IMR-90 (cell line): Measurements from ENCODE around the gene TRIM71. TPM values are rescaled to one million over a fixed set of nuclear protein-coding genes. Genes with fewer than 3 reads are reported as not detected.

Experiments used
- ATAC-seq: fragments of 200-7000 bp; cut with Tn5 transposase; 2 replicates; pipeline ENCODE4 v1.9.1; 2020; ENCODE audit warnings: low read depth, mild to moderate bottlenecking, moderate library complexity
- BruUV-seq: library from RNA; stranded (reverse); fragments of 400-500 nt; replicated peaks from 2 replicates; lab custom pipeline; 2021; lab: Mats Ljungman, UMichigan
- CTCF ChIA-PET: fragments of 300-600 bp; formaldehyde crosslinking; extraction: SDS; loops from one replicate; lab custom pipeline; 2021; ENCODE audit warnings: antibody characterized with exemption; lab: Yijun Ruan, JAX
- POLR2A ChIA-PET: fragments of 300-600 bp; sonication (Branson Sonifier 250); formaldehyde crosslinking; loops from one replicate; lab custom pipeline; 2022; ENCODE audit warnings: antibody characterized with exemption; ENCODE audit not compliant: unreplicated experiment; lab: Charles Lee
- DNase-seq: peaks from one replicate; pipeline ENCODE4 v3.0.0; 2013
- H2AFZ ChIP-seq: replicated peaks from 2 replicates; pipeline ENCODE3; 2013; ENCODE audit warnings: low read length, mild to moderate bottlenecking; ENCODE audit not compliant: poor library complexity
- H2AK5ac ChIP-seq: 2 replicates; pipeline ENCODE4 v1.6.1; 2013; ENCODE audit warnings: low read depth, low read length, inconsistent platforms
- H2AK9ac ChIP-seq: replicated peaks from 2 replicates; pipeline ENCODE3; 2013; ENCODE audit warnings: mild to moderate bottlenecking, low read depth, low read length, moderate library complexity; ENCODE audit not compliant: poor library complexity
- H2BK120ac ChIP-seq: 2 replicates; pipeline ENCODE4 v1.6.1; 2013; ENCODE audit warnings: low read depth, low read length, inconsistent platforms
- H2BK15ac ChIP-seq: 3 replicates; pipeline ENCODE4 v1.6.1; 2013; ENCODE audit warnings: low read depth, low read length, inconsistent platforms
- H2BK20ac ChIP-seq: 2 replicates; pipeline ENCODE4 v1.6.1; 2013; ENCODE audit warnings: low read depth, mild to moderate bottlenecking, inconsistent platforms, low read length, moderate library complexity
- H2BK5ac ChIP-seq: 2 replicates; pipeline ENCODE4 v1.6.1; 2013; ENCODE audit warnings: mild to moderate bottlenecking, low read depth, low read length, inconsistent platforms; ENCODE audit not compliant: poor library complexity, severe bottlenecking
- H3K14ac ChIP-seq: replicated peaks from 2 replicates; pipeline ENCODE4 v1.6.1; 2013; ENCODE audit warnings: low read depth, low read length, inconsistent platforms
- H3K18ac ChIP-seq: 2 replicates; pipeline ENCODE4 v1.6.1; 2013; ENCODE audit warnings: low read depth, low read length, control low read depth
- H3K23ac ChIP-seq: 2 replicates; pipeline ENCODE4 v1.6.1; 2013; ENCODE audit warnings: low read depth, low read length, inconsistent platforms
- H3K27ac ChIP-seq: 2 replicates; pipeline ENCODE4 v1.5.1; 2013; ENCODE audit warnings: mild to moderate bottlenecking, control low read depth, low read length; ENCODE audit not compliant: insufficient read depth
- H3K27me3 ChIP-seq: 2 replicates; pipeline ENCODE4 v1.6.1; 2013; ENCODE audit warnings: low read length; ENCODE audit not compliant: control insufficient read depth, insufficient read depth
- H3K36me3 ChIP-seq: 2 replicates; pipeline ENCODE4 v1.6.1; 2013; ENCODE audit warnings: low read length, mixed read lengths; ENCODE audit not compliant: control insufficient read depth, insufficient read depth
- H3K4ac ChIP-seq: 2 replicates; pipeline ENCODE4 v1.6.1; 2013; ENCODE audit warnings: low read depth, low read length, inconsistent platforms
- H3K4me1 ChIP-seq: 2 replicates; pipeline ENCODE4 v1.6.1; 2013; ENCODE audit warnings: low read length, mixed read lengths; ENCODE audit not compliant: control insufficient read depth, insufficient read depth
- H3K4me2 ChIP-seq: 2 replicates; pipeline ENCODE4 v1.6.1; 2013; ENCODE audit warnings: low read depth, mild to moderate bottlenecking, control low read depth, low read length, moderate library complexity
- H3K4me3 ChIP-seq: 2 replicates; pipeline ENCODE4 v1.5.1; 2013; ENCODE audit warnings: low read depth, mild to moderate bottlenecking, control low read depth, low read length, moderate library complexity; ENCODE audit not compliant: insufficient read depth
- H3K56ac ChIP-seq: 2 replicates; pipeline ENCODE4 v1.6.1; 2013; ENCODE audit warnings: low read length, inconsistent platforms; ENCODE audit not compliant: insufficient read depth; ENCODE audit errors: extremely low read depth
- H3K79me1 ChIP-seq, 2 experiments: 2 replicates each; pipeline ENCODE4 v1.6.1; 2013; ENCODE audit warnings: low read length in 2 of 2, inconsistent platforms in 1 of 2, low read depth in 1 of 2
- H3K9ac ChIP-seq: 2 replicates; pipeline ENCODE4 v1.6.1; 2013; ENCODE audit warnings: low read depth, low read length, control low read depth
- H3K9me1 ChIP-seq: 2 replicates; pipeline ENCODE4 v1.6.1; 2013; ENCODE audit warnings: low read length, inconsistent platforms; ENCODE audit not compliant: insufficient read depth
- H3K9me3 ChIP-seq: 2 replicates; pipeline ENCODE4 v1.6.1; 2013; ENCODE audit warnings: low read length; ENCODE audit not compliant: control insufficient read depth, insufficient read depth
- H4K20me1 ChIP-seq: 2 replicates; pipeline ENCODE4 v1.6.1; 2013; ENCODE audit warnings: low read length, inconsistent platforms; ENCODE audit not compliant: insufficient read depth
- H4K5ac ChIP-seq: 2 replicates; pipeline ENCODE4 v1.6.1; 2013; ENCODE audit warnings: mild to moderate bottlenecking, low read depth, low read length, control low read depth
- H4K8ac ChIP-seq, 2 experiments: 2 replicates each; pipeline ENCODE4 v1.6.1; 2013; ENCODE audit warnings: low read depth in 2 of 2, low read length in 2 of 2, control low read depth in 1 of 2, inconsistent platforms in 1 of 2
- H4K91ac ChIP-seq: 2 replicates; pipeline ENCODE4 v1.6.1; 2013; ENCODE audit warnings: low read depth, low read length, inconsistent platforms; ENCODE audit not compliant: insufficient read depth
- BHLHE40 ChIP-seq: fragments of 150-350 bp; IDR thresholded peaks from 2 replicates; pipeline ENCODE4 v1.6.1; 2016; ENCODE audit warnings: mild to moderate bottlenecking, low read depth, low read length
- CEBPB ChIP-seq: IDR thresholded peaks from 2 replicates; pipeline ENCODE4 v1.6.1; 2012; ENCODE audit warnings: low read depth, low read length, improper control_type of control experiment
- CHD1 ChIP-seq: IDR thresholded peaks from 2 replicates; pipeline ENCODE4 v1.6.1; 2012; ENCODE audit warnings: low read depth, low read length, improper control_type of control experiment
- FOS ChIP-seq: fragments of 150-350 bp; IDR thresholded peaks from 2 replicates; pipeline ENCODE4 v1.6.1; 2016; ENCODE audit warnings: low read depth, low read length
- MAFK ChIP-seq: IDR thresholded peaks from 2 replicates; pipeline ENCODE4 v1.6.1; 2012; ENCODE audit warnings: low read depth, low read length, improper control_type of control experiment
- MAZ ChIP-seq: IDR thresholded peaks from 2 replicates; pipeline ENCODE4 v1.6.1; 2012; ENCODE audit warnings: low read depth, mild to moderate bottlenecking, low read length, improper control_type of control experiment, moderate library complexity, borderline replicate concordance
- MXI1 ChIP-seq: IDR thresholded peaks from 2 replicates; pipeline ENCODE4 v1.6.1; 2012; ENCODE audit warnings: low read depth, mild to moderate bottlenecking, low read length, moderate library complexity, borderline replicate concordance
- NFE2L2 ChIP-seq: fragments of 150-350 bp; IDR thresholded peaks from 2 replicates; pipeline ENCODE4 v1.6.1; 2016; ENCODE audit warnings: low read depth, mild to moderate bottlenecking, low read length
- POLR2A ChIP-seq: IDR thresholded peaks from 2 replicates; pipeline ENCODE4 v1.6.1; 2012; ENCODE audit warnings: mild to moderate bottlenecking, low read depth, low read length
- RAD21 ChIP-seq: IDR thresholded peaks from 2 replicates; pipeline ENCODE4 v1.6.1; 2012; ENCODE audit warnings: low read length, improper control_type of control experiment
- RCOR1 ChIP-seq: IDR thresholded peaks from 2 replicates; pipeline ENCODE4 v1.6.1; 2012; ENCODE audit warnings: mild to moderate bottlenecking, low read length, improper control_type of control experiment; ENCODE audit not compliant: insufficient replicate concordance
- RFX5 ChIP-seq: IDR thresholded peaks from 2 replicates; pipeline ENCODE4 v1.8.0; 2012; ENCODE audit warnings: low read depth, mild to moderate bottlenecking, low read length, moderate library complexity
- SMC3 ChIP-seq: fragments of 150-350 bp; IDR thresholded peaks from 2 replicates; pipeline ENCODE4 v1.6.1; 2016; ENCODE audit warnings: low read depth, mild to moderate bottlenecking, antibody characterized with exemption, low read length, moderate library complexity
- WGBS, 2 experiments: methylation state at CpG; one replicate each; pipeline versions ENCODE4 v1.1.5 to v1.1.7; 2013; ENCODE audit warnings: missing lambda C conversion rate in 2 of 2; ENCODE audit not compliant: insufficient read length in 1 of 2; ENCODE audit errors: extremely low coverage in 2 of 2; 5-methylcytosine and 5-hydroxymethylcytosine counted together
- dilution Hi-C: fragments of 300-500 bp; cut with HindIII; formaldehyde crosslinking; loops from one replicate; pipeline ENCODE4 v1.14.3; 2018; ENCODE audit warnings: low sequenced_read_pairs; ENCODE audit not compliant: unreplicated experiment
- in situ Hi-C: fragments of 300-500 bp; cut with MboI; formaldehyde crosslinking; loops from 3 replicates; pipeline ENCODE4 v1.14.3; 2019; ENCODE audit warnings: low sequenced_read_pairs, inconsistent platforms, mixed read lengths
- intact Hi-C: fragments of 100-400 bp; cut with micrococcal nuclease; formaldehyde crosslinking; loops from 2 replicates; pipeline ENCODE4 v1.10.0; 2022
- polyA plus RNA-seq, 3 experiments: library from polyadenylated mRNA; depleted of rRNA; stranded (reverse); fragments of >200 nt; gene quantifications; 2 replicates each; pipeline ENCODE4 v1.2.3, GENCODE V29; 2012; ENCODE audit warnings: low replicate concordance in 1 of 3
- total RNA-seq: library from RNA; depleted of rRNA; stranded (reverse); fragments of >200 nt; gene quantifications from 2 replicates; pipeline ENCODE4 v1.2.3, GENCODE V29; 2012
- TF ChIP-seq, protein P1 (sequence below): fragments of 150-350 bp; IDR thresholded peaks from 2 replicates; pipeline ENCODE4 v1.6.1; 2016; ENCODE audit warnings: low read depth, mild to moderate bottlenecking, low read length, moderate library complexity, borderline replicate concordance
- TF ChIP-seq, protein P2 (sequence below): conservative IDR thresholded peaks from 2 replicates; pipeline ENCODE4 v1.5.1; 2012; ENCODE audit warnings: mild to moderate bottlenecking, low read depth, low read length, improper control_type of control experiment
- TF ChIP-seq, protein P3 (sequence below): fragments of 150-350 bp; IDR thresholded peaks from 2 replicates; pipeline ENCODE4 v1.6.1; 2017; ENCODE audit warnings: mild to moderate bottlenecking, antibody characterized with exemption, low read length, low read depth

The TRIM71 gene
- total and polyA plus RNA-seq, 2 of the 4 experiments (the other 2 are of a cell fraction), result not detected

DNA sequence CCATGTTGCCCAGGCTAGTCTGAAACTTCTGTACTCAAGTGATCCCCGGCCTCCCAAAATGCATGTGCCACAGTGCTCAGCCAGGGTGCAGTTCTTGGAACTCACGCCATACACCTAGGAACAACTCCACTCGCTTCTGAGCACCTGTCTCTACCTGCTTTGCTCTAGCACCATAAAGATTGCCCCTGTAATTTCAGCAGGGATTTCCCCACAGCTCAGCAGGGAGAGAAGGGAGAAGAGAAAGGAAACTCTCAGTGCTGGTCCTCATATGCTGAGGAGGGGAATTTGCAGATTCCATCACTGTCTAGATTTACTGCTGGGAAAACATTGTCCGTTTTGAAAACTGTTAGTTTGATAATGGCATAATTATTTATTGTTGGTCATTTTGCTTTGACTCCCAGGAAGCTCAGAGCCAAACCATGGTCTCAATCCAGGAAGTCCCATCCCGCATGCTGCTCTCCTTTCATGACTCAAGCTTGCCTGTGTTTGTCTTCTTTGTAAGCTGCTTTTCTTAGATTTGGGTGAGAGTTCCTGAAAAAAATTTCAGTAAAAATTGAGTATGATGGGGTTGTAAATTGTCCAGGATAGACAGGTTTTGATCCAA is 24.2 kb downstream of the TRIM71 start:
- CTCF ChIA-PET, result interaction anchor here (0.7 kb wide), 1 partner anchor 29 kb away, joined by 4 read pairs; no protein-coding TSS in a partner anchor
- no peak for ATAC-seq

More for the DNA sequence above, 24.2 kb downstream of the TRIM71 start:
- no peak overlapping the region for H4K5ac ChIP-seq
- H3K4me1 ChIP-seq, result no peaks in the 10 kb centered on the region
- no peak overlapping the region for H2BK20ac ChIP-seq
- no peak overlapping the region for H2BK120ac ChIP-seq
- H4K91ac ChIP-seq, result no peak overlapping the region
- no peak for DNase-seq
- no peak overlapping the region for H2BK5ac ChIP-seq
- H3K4ac ChIP-seq, result no peak overlapping the region
- no peak overlapping the region for H3K4me3 ChIP-seq
- no peak overlapping the region for H2BK15ac ChIP-seq
- H3K18ac ChIP-seq, result no peak overlapping the region
- H3K14ac ChIP-seq, result no peak overlapping the region
- H3K9ac ChIP-seq, result no peak overlapping the region
- H3K4me2 ChIP-seq, result no peak overlapping the region
- dilution Hi-C loops (no loop called here), in situ Hi-C loops (no loop called here), intact Hi-C loops (no loop called here)
- H3K27ac ChIP-seq, result no peak overlapping the region
- no peak overlapping the region for H3K56ac ChIP-seq
- BruUV-seq, result no TSS peak
- no peak overlapping the region for H3K23ac ChIP-seq
- H3K36me3 ChIP-seq, result no peaks in the 10 kb centered on the region
- H4K20me1 ChIP-seq, result no peaks in the 10 kb centered on the region
- H3K79me1 ChIP-seq, result no peaks in the 10 kb centered on the region
- peaks cover 17% of the 10 kb centered on the region for H3K27me3 ChIP-seq
- no peak for TF ChIP-seq MAFK
- no peak for TF ChIP-seq BHLHE40
- no peak for TF ChIP-seq FOS
- no peak for TF ChIP-seq SMC3
- no peak for TF ChIP-seq RFX5
- TF ChIP-seq CEBPB, result no peak
- TF ChIP-seq, protein P1, sequence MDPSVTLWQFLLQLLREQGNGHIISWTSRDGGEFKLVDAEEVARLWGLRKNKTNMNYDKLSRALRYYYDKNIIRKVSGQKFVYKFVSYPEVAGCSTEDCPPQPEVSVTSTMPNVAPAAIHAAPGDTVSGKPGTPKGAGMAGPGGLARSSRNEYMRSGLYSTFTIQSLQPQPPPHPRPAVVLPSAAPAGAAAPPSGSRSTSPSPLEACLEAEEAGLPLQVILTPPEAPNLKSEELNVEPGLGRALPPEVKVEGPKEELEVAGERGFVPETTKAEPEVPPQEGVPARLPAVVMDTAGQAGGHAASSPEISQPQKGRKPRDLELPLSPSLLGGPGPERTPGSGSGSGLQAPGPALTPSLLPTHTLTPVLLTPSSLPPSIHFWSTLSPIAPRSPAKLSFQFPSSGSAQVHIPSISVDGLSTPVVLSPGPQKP, result no peak
- no peak for TF ChIP-seq RCOR1
- no peak for TF ChIP-seq MXI1
- TF ChIP-seq RAD21, result no peak
- no peak for TF ChIP-seq MAZ
- TF ChIP-seq, protein P2, sequence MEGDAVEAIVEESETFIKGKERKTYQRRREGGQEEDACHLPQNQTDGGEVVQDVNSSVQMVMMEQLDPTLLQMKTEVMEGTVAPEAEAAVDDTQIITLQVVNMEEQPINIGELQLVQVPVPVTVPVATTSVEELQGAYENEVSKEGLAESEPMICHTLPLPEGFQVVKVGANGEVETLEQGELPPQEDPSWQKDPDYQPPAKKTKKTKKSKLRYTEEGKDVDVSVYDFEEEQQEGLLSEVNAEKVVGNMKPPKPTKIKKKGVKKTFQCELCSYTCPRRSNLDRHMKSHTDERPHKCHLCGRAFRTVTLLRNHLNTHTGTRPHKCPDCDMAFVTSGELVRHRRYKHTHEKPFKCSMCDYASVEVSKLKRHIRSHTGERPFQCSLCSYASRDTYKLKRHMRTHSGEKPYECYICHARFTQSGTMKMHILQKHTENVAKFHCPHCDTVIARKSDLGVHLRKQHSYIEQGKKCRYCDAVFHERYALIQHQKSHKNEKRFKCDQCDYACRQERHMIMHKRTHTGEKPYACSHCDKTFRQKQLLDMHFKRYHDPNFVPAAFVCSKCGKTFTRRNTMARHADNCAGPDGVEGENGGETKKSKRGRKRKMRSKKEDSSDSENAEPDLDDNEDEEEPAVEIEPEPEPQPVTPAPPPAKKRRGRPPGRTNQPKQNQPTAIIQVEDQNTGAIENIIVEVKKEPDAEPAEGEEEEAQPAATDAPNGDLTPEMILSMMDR, result no peak
- TF ChIP-seq, protein P3, sequence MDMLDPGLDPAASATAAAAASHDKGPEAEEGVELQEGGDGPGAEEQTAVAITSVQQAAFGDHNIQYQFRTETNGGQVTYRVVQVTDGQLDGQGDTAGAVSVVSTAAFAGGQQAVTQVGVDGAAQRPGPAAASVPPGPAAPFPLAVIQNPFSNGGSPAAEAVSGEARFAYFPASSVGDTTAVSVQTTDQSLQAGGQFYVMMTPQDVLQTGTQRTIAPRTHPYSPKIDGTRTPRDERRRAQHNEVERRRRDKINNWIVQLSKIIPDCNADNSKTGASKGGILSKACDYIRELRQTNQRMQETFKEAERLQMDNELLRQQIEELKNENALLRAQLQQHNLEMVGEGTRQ, result no peak
- TF ChIP-seq CHD1, result no peak
- no peak for TF ChIP-seq NFE2L2
- no peak for TF ChIP-seq POLR2A
- no CpG with 5 or more reads among the region's 5 CpGs for whole genome bisulfite sequencing, 2 experiments
- no peaks in the 10 kb centered on the region for H3K9me1 ChIP-seq
- POLR2A ChIA-PET, result no interaction called here
- no peak overlapping the region for H2AK9ac ChIP-seq
- no peak overlapping the region for H2AK5ac ChIP-seq
- H3K9me3 ChIP-seq, result no peaks in the 10 kb centered on the region
- no peak overlapping the region for H2AFZ ChIP-seq
- no peak overlapping the region for H4K8ac ChIP-seq
